Activated gamma-delta T cell treated with anti-CD3 and anti-CD28 coated beads, Interleukin-2, amount 50 U/mL, for 16 hours (primary cell): ENCODE results near the gene LEMD1.
A peak's percentile ranks its signal among the peaks of the same experiment; 100 is the strongest.

ENCODE experiments used
- DNase-seq: peaks from one replicate; pipeline ENCODE4 v3.0.0-alpha.2; 2020; ENCODE audit warnings: low read depth

The LEMD1 gene

DNA sequence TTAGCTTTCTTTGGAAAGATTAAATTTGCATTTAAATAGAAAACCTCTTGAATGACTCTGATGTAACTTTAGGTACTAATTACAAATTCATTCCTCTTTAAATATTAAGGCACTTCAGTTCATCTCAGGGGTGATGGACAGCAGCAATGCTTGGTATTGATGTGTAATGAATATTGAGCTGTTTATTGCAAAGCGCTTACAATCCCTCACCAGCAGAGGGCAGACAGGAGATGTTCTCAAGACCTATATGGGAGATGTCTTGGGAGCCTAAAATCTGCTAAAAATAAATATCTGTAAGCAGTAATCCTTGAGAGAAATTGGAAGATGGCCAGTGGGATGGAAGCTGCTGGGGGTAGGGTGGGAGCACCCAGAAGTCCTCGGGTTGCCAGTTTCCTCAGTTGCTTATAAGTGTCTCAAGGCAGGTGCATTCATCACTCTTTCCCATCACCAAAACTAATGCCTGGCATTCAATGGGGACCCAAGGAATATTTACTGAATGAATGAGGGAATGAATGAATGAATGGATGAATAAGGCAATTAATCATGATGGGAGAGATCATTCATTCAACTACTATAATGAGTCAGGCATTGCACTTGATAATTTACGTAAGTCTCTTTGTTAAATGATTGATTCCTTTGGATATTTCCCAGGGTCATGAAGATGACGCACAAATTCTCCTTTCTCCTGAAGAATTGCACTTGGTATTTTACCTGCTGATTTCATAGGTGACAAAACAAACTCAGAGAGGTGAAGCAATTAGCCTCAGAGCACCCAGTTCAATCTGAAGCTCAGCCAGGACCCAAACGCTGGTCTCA, 67.4 kb downstream of the LEMD1 start:
- peak; percentile 46 for DNase-seq

DNA sequence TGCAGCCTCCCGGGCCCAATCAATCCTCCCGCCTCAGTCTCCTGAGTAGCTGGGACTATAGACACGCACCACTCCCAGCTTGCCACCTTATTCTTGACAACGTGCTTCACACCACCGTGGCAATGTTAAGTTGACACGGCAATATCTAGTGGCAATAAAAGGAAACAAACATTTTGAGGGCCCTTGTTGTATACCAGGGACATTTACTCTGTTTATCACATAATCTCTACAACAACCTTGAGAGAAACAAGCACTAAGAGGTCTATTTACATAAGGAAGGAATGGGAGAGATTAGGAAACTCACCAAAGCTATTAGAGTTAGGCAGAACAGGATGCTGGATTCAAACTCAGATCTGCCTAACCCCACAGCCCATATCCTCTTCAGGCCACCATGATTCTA, 68.2 kb downstream of the LEMD1 start:
- no peak for DNase-seq

DNA sequence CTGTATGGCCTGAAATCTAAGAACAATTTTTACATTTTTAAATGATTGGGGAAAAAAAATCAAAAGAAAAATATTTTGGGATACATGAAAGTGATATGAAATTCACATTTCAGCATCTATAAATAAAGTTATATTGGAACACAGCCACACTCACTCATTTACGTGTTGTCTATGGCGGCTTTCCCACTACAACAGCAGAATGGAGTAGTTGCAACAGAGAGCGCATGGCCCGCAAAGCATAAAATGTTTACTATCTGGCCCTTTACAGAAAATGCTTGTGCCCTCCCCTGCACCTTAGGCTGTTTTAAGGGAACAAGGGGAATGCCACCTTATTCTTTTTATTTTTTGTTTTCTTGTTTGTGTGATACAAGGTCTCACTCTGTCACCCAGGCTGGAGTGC, 68.7 kb downstream of the LEMD1 start:
- DNase-seq, result no peak

DNA sequence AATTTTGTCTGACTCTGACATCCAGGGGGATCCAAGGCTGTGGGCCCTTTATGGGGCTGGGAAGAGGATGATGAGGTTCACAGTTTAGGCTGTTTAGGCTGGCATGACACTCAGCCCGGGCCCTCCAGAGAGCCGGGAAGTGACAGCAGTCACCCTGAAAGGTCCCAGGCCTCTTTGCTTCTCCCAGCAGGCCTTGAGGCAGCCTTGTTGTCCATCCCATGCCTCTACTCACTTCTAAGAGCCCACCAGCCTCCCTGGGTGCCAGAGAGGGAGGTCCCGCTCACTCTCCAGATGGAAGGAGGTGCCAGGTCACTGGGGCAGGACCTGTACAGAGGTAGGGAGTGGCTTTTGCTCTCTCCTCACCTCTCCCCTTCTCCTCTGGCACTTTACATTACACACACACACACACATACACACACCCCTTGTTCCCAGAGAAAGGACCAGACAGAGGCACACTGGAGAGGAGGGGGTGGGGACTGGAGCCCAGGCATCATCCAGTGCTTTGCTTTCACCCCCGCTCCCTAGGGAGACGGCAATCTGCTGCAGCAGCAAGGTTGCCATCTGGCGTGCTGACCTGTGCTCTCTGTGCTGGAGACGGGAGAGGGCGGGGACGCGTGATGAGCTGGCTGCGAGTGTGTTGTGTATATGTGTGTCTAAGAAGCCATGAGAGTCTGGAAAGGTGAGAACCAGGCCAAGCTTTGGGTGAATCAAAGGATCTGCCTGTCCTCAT, 69.7 kb downstream of the LEMD1 start:
- DNase-seq, result no peak

DNA sequence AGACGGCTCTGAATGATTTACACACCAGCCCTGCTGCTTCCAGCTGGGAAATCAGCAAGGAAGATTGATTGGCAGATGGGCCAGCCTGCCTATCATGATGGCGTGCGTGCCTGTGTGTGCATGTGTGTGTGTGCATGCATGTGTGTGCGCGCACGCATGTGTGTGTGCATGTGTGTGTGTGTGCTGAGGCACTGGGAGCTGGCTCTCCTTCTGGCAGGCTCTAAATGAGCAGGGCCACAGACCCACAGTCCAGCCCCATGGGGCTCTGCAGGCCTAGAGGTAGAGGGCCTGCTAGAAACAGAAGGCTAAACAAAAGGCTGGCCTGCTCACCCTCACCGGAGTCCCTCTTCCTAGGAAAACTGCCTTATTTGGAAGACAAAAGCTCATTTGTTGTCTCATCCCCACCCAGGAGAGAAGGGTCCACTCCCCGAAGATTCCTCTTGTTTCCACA, 71.1 kb downstream of the LEMD1 start:
- no peak for DNase-seq

DNA sequence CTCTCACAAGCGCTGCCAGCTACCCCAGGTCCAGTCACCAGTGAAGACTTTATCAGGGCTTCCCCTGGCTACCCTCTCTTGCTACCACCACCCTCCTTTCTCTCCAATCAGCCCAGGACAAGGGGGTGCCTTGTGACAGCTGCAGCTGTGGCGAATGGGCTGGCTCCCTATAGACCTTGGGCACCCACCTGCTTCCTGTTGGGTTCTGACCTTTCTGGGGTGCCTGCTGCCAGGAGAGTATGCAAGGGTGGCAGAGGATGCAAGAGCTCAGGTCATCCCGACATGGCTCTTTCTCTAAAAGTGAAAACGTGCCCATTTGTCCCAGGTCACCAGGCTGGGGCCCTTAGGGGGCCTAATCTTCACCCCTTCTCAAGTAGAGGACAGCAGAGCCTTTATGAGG, 71.7 kb downstream of the LEMD1 start:
- no peak for DNase-seq

DNA sequence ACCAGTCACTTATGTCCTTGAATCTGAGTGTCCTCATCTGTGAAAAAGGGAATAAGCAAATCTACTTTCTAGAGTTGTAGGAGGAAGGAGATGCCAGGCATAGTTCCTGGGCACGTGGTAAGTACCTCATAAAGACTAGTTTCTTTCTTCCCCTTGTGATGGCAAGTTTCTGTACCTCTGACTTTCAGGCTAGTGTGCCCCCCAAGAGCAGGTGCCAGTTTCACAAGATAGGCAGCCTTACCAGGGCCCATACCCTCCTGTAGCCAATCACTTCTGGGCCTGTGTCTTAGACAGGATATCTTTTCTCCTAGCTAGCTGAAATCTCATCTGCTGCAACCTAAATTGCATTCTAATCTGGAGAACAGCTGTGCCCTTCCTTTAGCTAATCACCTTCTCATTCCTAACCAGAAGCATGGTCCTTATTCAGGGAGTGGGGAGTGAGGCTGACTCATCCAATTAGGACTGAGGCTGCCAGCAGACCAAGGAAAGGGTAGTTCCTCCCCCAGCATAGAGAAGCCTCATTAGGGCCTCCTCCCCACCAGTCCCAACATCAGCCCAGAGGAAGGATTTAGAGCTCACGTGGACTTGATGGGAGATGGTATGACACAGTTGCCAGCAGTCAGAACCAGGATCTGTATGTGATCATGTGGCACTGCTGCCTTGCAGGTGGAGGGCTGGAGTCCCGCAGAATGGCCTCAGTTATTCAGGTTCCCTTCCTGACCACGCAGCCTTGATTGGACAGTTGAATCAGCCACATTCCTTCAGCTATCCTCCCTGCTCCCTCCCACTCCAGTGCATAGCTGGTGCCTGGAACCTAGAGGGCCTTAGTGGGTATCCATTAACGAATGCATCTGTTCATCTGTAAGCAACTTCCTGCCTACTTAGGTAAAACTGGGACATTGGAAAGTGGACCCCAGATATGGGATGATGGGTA, 73.0 kb downstream of the LEMD1 start:
- DNase-seq, result no peak

DNA sequence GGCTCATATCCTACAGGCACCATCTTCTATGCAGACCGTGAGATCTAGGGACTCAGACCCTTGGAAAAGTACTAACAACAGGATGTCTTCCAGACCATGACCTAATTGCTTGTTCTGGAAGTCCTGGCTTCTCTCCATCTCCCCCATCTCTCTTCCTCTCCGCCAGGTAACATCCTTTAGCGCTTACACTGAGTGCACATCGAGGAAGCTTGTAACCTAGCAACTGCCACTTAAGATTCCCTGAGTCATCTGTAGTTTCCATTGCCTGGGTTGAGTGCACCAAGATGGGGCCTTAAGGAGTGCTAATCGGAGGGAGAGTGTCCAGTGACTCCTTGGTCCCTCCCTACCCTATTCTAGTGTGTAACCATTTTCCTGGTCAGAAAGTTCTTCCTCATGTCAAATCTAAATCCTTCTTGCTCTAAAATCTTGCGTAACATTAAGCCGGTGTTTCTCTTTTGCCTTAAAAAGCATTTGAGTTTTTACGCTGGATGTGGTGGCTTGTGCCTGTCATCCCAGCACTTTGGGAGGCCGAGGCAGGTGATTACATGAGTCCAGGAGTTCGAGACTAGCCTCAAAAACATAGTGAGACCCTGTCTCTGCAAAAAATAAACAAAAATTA, 74.8 kb downstream of the LEMD1 start:
- no peak for DNase-seq

DNA sequence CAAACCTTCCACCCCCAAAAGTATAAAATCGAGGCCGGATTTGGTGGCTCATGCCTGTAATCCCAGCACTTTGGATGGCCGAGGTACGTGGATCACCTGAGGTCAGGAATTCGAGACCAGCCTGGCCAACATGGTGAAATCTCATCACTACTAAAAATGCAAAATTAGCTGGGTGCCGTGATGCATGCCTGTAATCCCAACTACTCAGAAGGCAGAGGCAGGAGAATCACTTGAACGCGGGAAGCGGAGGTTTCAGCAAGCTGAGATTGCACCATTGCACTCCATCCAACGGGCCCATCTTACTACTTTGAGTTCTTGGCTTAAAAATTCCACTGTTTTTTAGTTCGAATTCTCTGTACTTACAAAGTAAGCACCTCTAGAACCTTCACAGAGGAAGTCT, 76.1 kb downstream of the LEMD1 start:
- DNase-seq, result no peak

DNA sequence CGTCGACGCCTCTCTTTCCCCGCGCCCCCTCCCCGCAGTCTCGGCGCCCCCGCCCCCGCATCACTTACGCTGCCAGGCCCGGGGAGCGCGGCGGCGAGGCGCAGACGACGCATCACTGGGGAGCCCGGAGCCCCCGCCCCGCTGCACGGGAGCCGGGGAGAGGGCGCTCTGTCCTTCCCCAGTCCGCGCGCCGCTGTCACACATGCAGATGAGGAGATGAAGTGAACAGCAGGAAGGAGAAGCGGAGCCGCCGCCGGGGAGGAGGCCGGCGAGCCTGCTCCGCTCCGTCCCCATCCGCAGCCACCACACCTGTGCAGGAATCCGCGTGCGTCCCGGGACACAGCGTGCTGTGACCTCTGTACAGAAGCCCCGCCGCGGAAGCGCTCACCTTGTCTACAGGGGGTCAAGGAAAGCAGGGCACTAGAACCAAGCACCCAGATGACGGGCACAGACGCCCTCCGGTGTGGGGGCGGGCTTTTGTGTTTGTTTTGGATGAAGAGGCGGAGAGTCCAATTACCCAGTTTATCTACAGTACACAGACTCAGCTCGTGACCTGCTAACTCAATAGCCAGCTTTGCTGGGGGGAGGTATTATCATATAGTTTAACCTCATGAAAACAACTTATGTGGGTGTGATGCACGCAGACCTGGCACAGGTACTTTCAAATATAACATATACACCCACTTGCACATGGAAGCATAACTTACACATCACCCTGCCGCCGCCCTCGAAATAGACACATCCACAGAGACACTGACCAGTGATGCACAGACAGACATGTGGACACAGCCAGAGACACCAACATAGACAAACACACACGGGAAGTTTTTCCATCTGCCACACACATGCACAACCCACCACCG, 77.6 kb downstream of the LEMD1 start:
- peak; percentile 19 for DNase-seq

DNA sequence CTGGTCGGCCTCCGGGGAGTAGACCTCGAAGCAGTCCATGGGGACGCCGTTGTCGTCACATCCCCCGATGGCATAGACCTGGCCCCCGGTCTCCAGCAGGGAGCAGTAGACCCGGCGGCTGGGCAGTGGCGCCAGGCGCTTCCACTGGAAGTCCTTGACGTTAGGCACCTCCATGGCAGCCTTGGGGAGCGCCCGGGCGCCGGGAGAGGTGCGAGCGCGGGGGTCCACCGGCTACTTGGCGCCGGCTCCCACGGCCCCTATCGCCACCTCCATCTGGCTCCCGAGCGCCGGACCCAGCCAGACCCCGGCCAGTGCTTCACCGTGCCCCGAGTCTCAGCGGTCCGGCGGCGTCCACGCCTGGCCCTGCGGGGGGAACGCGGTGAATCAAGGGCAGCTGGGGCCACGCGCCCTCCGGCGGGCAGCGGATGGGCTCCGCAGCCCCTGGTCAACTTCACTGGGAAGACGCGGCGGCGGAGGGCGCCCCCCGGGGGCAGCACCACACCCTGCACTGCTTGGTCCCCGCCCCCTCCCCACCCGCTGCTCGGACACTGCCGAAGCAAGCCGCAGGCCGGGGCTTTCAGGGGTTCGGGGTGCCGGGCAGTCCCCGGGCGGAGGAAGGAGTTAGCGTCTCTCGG, 78.3 kb downstream of the LEMD1 start:
- no peak for DNase-seq

DNA sequence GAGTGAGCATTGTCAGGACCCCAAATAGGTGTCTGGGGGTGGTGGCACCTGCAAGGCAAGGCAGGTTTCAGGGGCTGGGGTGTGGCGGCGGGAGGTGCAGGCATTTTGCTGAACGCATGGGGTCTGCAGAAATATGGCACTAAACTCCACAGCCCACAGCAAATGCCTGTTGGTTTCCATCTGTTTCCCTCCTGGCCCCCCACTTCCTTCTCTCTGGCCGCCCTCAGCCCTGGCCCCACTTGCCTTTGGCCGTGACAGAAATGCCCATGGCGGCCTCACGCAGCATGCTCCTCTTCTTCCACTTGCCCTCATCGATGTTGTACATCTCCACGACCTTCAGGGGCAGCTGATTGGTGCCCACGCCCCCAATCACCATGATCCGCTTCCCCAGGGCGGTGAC, 78.9 kb downstream of the LEMD1 start:
- DNase-seq, result no peak

DNA sequence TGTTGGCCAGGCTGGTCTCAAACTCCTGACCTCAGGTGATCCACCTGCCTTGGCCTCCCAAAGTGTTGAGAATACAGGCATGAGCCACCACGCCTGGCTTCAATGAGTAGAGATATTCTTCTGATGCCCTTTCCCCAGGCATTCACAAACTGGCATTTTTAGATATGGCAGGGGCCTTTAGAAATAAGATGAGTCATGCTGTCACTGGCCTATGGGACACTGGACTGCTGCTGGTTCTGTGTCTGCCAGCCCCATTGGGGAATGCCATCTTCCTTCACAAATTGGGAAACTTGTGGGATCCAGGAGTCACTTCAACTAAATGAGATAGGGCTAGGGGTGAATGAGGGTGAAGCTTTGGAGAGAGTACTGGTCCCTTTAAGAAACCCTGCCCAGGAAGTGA, 81.2 kb downstream of the LEMD1 start:
- DNase-seq, result no peak

DNA sequence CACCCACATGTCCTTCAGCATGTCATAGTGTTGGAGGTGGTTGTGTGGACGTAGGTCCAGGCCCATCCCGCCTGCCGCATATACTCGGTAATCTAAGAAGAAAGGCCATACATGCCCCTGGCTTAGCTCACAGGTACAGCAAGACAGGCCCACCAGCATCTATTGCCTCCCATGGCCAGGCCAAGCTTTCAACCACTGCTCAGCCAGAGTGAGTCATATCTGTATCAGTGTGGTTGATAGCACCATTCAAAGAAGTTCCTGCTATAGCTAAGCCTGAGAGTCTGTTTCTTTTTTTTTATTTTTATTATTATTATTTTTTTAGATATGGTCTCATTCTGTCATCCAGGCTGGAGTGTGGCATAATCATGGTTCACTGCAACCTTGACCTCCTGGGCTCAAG, 82.1 kb downstream of the LEMD1 start:
- DNase-seq, result no peak

DNA sequence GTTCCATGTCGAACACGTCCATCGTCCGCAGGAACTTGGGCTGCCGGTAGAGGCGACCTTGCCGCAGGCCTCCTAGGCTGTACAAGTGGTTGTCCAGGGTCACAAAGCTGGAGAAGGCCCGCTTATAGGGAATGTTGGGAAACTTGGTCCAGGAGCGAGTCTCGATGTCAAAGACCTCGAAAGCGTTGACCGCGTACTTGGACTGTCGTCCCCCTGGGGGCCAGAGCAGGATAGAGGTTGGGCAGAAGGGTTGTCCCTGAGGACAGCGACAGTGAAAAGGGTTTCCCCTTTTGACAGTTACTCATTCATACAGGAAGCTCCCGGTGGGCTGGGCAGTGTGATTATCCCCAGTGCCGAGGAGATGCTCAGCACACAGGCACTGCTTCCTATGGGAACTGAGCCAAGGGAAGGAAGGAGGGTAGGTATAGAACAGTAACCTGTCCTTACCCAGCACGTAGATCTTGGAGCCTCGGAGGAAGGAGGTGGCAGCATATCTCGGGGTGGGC, 82.6 kb downstream of the LEMD1 start:
- DNase-seq, result no peak

DNA sequence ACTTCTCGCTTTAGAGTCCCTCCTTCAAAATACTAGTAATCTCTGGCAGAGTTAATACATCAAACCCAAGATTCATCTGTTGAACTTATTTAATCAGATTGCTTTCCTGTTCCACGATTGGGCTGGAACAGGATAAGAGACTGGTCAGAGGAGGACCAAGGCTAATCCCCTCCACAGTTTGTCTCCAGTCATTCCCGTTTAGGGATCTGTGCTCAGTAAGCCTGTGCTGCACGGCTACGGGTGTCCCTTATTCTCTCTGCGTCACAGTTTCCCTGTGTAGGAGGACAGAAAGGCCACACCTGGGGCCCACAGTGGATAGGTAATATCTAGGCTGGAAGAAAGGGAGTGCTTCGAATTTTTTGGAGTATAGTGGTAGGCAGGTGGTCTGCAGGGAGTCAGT, 83.8 kb downstream of the LEMD1 start:
- DNase-seq, result no peak

DNA sequence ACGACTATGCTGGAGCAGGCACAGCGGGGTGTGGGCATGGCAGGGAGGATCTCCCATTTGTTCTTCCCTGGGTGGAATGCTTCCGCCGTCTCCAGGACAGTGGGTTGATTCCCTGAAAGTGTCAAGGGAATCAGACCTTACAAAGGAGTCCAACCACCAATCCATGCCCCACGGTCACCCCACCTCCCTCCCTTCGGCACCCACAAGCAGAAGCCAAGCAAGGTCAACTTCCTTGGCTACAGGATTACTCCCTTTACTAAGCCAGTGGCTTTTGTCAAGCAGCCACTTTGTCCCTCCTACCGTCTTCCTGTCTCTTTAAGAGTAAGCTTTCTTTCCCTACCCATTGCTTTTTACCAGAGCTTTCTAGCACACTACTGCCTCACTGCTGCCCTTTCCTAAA, 84.4 kb downstream of the LEMD1 start:
- no peak for DNase-seq

DNA sequence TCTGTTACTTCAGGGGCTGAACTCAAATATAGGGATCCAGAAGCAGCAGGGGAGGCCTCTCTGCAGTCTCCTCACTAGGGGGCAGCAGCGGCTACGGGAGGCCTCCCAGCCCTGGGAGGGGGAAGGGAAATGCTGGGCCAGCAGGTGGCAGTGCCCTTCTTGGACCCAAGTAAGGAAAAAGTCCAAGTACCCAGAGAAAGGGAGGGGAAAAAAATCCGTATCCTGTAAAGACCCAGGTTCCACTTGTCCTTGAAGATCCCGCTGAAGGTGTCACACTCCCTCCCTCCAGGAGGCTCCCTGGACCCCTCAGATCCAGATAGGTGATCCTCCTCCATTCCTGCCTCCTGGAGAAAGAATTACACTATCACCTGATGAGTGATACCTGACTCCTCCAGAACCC, 86.2 kb downstream of the LEMD1 start:
- DNase-seq, result peak; percentile 63

DNA sequence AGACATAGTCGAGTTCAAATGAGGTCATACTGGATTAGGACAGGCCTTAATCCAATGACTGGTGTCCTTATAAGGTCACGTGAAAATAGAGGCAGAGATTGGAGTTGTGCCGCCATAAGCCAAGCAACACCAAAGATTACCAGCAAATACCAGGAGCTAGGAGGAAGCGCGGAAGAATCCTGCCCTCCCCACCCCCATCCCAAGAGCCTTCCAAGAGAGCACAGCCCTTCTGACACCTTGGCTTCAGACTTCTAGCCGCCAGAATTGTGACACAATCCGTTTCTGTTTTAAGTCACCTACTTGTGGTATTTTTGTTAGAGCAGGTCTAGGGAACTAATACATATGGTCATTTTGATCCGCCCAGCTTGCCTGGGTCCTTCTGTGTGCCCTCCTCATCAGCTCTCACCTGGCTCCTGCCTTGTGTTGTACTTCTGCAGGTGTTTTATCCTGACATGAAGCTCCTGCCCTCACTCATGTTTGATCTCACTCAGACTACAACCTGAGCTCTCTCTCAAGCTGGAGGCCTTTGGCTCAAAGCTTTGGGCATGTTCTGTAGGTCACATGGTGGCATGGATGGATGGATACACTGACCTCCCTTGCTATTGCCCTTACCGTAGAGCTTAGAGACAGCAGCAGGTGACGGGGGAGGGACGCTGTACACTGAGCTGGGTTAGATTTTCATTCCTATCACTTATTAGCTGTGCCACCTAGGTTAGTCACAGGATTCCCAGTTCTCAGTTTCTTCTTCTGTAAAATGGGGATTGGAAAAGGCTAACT, 89.7 kb downstream of the LEMD1 start:
- no peak for DNase-seq
